ENCODE data around the gene DSG2.

DNA sequence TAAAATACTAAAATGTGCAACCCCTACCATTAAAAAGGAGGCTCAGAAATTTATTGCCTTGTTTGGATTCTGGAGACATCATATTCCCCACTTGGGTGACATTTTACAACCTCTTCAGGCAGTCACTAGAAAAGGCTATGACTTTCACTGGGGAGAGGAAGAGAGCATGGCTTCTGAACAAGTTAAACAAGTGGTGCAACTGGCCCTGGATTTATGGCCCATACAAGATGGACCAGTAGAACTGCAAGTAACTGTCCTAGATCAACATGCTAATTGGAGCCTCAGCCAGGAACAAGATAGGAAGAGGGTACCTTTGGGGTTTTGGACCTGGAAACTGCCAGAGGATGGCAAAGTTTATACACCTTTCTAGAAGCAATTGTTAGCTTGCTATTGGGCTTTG, 4.0 kb upstream of the DSG2 start:
- TF ChIP-seq CTCF (IDR thresholded peaks at IDR 0.05) = no peak
- TF ChIP-seq ZFX (IDR thresholded peaks at IDR 0.05; ENCODE audit: borderline replicate concordance) = no peak

Measured in 22Rv1 (cell line).